Measurements from ENCODE around the gene CLIC4. TPM values are rescaled to one million over a fixed set of nuclear protein-coding genes. Genes with fewer than 3 reads are reported as not detected.

The CLIC4 gene
- total and polyA plus RNA-seq, 2 experiments from 2014 or later: 92.5 to 308 TPM

DNA sequence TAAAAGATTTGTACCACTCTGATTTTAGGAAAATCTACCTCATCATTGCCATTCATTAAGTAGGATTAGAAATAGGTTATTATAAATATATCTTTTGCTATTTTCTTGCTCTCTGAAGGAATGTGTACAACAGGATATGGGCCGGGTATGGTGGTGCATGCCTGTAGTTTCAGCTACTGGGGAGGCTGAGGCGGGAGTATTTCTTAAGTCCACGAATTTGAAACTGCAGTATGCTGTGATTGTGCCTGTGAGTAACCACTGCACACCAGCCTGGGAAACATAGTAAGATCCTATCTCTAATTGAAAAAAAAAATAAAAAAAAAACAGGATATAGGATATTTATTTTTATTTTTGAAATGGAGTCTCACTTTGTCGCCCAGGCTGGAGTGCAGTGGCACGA, 50.0 kb downstream of the CLIC4 start:
- Histone ChIP-seq H3K4me2 (no peak overlapping the region), H3K9me2 (ENCODE audit: insufficient read depth) (no peaks in the 10 kb centered on the region), H3K4me3 (no peak overlapping the region), H3F3A (replicated peaks; ENCODE audit: low read depth) (no peaks in the 10 kb centered on the region), H3K79me2 (replicated peaks; ENCODE audit: insufficient read depth) (peaks cover 79% of the 10 kb centered on the region), H3K27me3 (ENCODE audit: insufficient read depth) (no peaks in the 10 kb centered on the region), H4K20me1 (replicated peaks; ENCODE audit: insufficient read depth) (peaks cover 42% of the 10 kb centered on the region), H3K27ac (ENCODE audit: low read depth) (peak overlapping the region; percentile 67; the same call in 1 of the 2 replicates), H2AFZ (no peak overlapping the region), H3K36me3 (ENCODE audit: insufficient read depth) (peaks cover 13% of the 10 kb centered on the region), H3K4me1 (ENCODE audit: insufficient read depth) (no peaks in the 10 kb centered on the region)
- peaks cover 13% of the 10 kb centered on the region; the same call in 2 of the 3 replicates for H3K4me1 Mint-ChIP-seq
- ATAC-seq (no peak), DNase-seq (ENCODE audit: low spot score) (no peak)
- H3K4me3 Mint-ChIP-seq: no peak overlapping the region
- peaks cover 6% of the 10 kb centered on the region for H3K27me3 Mint-ChIP-seq (ENCODE audit: insufficient read depth, low read depth, poor library complexity)
- TF ChIP-seq NANOG (IDR thresholded peaks at IDR 0.05; ENCODE audit: borderline replicate concordance): no peak
- TF ChIP-seq, protein P1, sequence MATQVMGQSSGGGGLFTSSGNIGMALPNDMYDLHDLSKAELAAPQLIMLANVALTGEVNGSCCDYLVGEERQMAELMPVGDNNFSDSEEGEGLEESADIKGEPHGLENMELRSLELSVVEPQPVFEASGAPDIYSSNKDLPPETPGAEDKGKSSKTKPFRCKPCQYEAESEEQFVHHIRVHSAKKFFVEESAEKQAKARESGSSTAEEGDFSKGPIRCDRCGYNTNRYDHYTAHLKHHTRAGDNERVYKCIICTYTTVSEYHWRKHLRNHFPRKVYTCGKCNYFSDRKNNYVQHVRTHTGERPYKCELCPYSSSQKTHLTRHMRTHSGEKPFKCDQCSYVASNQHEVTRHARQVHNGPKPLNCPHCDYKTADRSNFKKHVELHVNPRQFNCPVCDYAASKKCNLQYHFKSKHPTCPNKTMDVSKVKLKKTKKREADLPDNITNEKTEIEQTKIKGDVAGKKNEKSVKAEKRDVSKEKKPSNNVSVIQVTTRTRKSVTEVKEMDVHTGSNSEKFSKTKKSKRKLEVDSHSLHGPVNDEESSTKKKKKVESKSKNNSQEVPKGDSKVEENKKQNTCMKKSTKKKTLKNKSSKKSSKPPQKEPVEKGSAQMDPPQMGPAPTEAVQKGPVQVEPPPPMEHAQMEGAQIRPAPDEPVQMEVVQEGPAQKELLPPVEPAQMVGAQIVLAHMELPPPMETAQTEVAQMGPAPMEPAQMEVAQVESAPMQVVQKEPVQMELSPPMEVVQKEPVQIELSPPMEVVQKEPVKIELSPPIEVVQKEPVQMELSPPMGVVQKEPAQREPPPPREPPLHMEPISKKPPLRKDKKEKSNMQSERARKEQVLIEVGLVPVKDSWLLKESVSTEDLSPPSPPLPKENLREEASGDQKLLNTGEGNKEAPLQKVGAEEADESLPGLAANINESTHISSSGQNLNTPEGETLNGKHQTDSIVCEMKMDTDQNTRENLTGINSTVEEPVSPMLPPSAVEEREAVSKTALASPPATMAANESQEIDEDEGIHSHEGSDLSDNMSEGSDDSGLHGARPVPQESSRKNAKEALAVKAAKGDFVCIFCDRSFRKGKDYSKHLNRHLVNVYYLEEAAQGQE (IDR thresholded peaks at IDR 0.05; ENCODE audit: unreplicated experiment): no peak
- TF ChIP-seq STAT1 (IDR thresholded peaks at IDR 0.05; ENCODE audit: unreplicated experiment): no peak
- TF ChIP-seq ZNF114 (CRISPR knock-in tag; IDR thresholded peaks at IDR 0.05): no peak
- TF ChIP-seq POLR2AphosphoS5 (IDR thresholded peaks at IDR 0.05; ENCODE audit: low read depth): no peak
- TF ChIP-seq JUNB (IDR thresholded peaks at IDR 0.05; ENCODE audit: unreplicated experiment): no peak
- TF ChIP-seq ZNF331 (CRISPR knock-in tag; IDR thresholded peaks at IDR 0.05; ENCODE audit: low read depth): no peak
- TF ChIP-seq, protein P2, sequence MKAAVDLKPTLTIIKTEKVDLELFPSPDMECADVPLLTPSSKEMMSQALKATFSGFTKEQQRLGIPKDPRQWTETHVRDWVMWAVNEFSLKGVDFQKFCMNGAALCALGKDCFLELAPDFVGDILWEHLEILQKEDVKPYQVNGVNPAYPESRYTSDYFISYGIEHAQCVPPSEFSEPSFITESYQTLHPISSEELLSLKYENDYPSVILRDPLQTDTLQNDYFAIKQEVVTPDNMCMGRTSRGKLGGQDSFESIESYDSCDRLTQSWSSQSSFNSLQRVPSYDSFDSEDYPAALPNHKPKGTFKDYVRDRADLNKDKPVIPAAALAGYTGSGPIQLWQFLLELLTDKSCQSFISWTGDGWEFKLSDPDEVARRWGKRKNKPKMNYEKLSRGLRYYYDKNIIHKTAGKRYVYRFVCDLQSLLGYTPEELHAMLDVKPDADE (IDR thresholded peaks at IDR 0.05): no peak
- TF ChIP-seq EZH2 (IDR thresholded peaks at IDR 0.05; ENCODE audit: low read depth, unreplicated experiment): no peak
- no peak for TF ChIP-seq EZH2phosphoT487 (IDR thresholded peaks at IDR 0.05; ENCODE audit: unreplicated experiment)
- H3K36me3 Mint-ChIP-seq (ENCODE audit: low read depth): peaks cover 35% of the 10 kb centered on the region
- peaks cover 17% of the 10 kb centered on the region for H3K9me3 Mint-ChIP-seq
- no peak overlapping the region for H3K27ac Mint-ChIP-seq

DNA sequence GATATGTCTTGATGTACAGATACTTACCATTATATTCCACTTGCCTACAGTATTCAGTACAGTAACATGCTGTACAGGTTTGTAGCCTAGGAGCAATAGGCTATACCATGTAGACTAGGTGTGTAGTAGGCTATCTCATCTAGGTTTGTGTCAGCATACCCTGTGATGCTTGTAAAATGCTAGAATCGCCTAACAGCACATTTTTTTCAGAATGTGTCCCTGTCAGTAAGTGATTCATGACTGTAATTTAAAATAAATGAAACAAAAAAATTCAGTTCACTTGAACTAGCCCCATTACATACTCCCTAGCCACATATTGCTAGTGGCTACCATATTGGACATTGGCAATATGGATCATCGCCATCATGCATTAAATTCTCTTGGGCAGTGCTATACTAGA, 51.3 kb downstream of the CLIC4 start:
- no peak for ATAC-seq
- Histone ChIP-seq H3K4me3 (no peak overlapping the region), H3K4me1 (ENCODE audit: insufficient read depth) (peaks cover 4% of the 10 kb centered on the region; the same call in 1 of the 2 replicates), H3K27me3 (ENCODE audit: insufficient read depth) (no peaks in the 10 kb centered on the region), H3K4me2 (no peak overlapping the region), H3K27ac (ENCODE audit: low read depth) (no peak overlapping the region), H3F3A (replicated peaks; ENCODE audit: low read depth) (no peaks in the 10 kb centered on the region), H4K20me1 (replicated peaks; ENCODE audit: insufficient read depth) (peaks cover 29% of the 10 kb centered on the region), H3K36me3 (ENCODE audit: insufficient read depth) (peaks cover 13% of the 10 kb centered on the region), H3K79me2 (replicated peaks; ENCODE audit: insufficient read depth) (peaks cover 73% of the 10 kb centered on the region), H3K9me2 (ENCODE audit: insufficient read depth) (no peaks in the 10 kb centered on the region), H2AFZ (no peak overlapping the region)
- H3K9me3 Mint-ChIP-seq: peaks cover 17% of the 10 kb centered on the region
- peaks cover 7% of the 10 kb centered on the region for H3K27me3 Mint-ChIP-seq (ENCODE audit: insufficient read depth, low read depth, poor library complexity)
- no peak for DNase-seq (ENCODE audit: low spot score)
- peaks cover 17% of the 10 kb centered on the region; the same call in 2 of the 3 replicates for H3K4me1 Mint-ChIP-seq
- H3K4me3 Mint-ChIP-seq: no peak overlapping the region
- no peak overlapping the region for H3K27ac Mint-ChIP-seq
- H3K36me3 Mint-ChIP-seq (ENCODE audit: low read depth): peaks cover 45% of the 10 kb centered on the region
- TF ChIP-seq ZNF114 (CRISPR knock-in tag; IDR thresholded peaks at IDR 0.05) (no peak), EZH2 (IDR thresholded peaks at IDR 0.05; ENCODE audit: low read depth, unreplicated experiment) (no peak), STAT1 (IDR thresholded peaks at IDR 0.05; ENCODE audit: unreplicated experiment) (no peak), POLR2AphosphoS5 (IDR thresholded peaks at IDR 0.05; ENCODE audit: low read depth) (no peak)
- TF ChIP-seq, protein P1 (IDR thresholded peaks at IDR 0.05; ENCODE audit: unreplicated experiment): no peak

Data from GM23338 (cell line).